ENCODE data around the gene UNK. TPM values are rescaled to one million over a fixed set of nuclear protein-coding genes. Genes with fewer than 3 reads are reported as not detected.
A peak's percentile ranks its signal among the peaks of the same experiment; 100 is the strongest.

UNK gene
- total RNA-seq, 2 donors from 2014 or later = 31.0 to 51.7 TPM

DNA sequence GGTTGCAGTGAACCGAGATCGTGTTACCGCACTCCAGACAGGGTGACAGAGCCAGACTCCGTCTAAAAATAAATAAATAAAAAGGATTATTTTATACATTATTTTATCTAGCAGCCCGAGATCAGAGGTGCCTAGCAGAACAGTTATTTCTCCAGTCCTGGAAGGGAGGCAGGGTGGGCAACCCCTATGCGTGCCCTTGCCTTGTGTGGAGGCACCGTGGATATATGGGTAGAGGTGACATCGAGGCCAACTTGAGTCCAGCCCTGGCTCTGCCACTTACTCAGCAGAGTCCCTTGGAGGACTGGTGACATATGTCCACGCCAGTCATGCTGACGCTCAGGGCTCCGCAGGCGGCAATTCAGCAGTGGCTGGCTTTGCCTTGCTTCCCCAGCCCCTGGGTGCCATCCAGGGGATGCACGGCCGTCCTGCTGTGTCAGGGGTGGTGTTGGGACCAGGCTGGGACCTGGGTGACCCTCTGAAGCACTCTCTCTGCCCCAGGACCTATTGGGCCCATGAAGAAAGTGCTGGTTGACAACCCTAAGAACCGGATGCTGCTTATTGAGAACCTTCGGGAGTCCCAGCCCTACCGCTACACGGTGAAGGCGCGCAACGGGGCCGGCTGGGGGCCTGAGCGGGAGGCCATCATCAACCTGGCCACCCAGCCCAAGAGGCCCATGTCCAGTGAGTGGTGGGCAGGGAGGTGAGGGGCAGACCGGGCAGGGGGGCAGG is 32.8 kb upstream of the UNK start:
- H3K27ac ChIP-seq = no peak overlapping the region
- ATAC-seq (ENCODE audit: insufficient number of reproducible peaks, low FRiP score, low read depth) (no peak), DNase-seq (ENCODE audit: low spot score) (no peak)
- H3K4me3 ChIP-seq = no peak overlapping the region
- no peaks in the 10 kb centered on the region for H3K27me3 ChIP-seq (replicated peaks; ENCODE audit: insufficient read depth)
- TF ChIP-seq CTCF (IDR thresholded peaks at IDR 0.05) = no peak
- H3K4me1 ChIP-seq (ENCODE audit: control insufficient read depth in 1 of 2, low read depth in 2 of 2) = peaks cover 3 to 32% of the 10 kb centered on the region in 2 donors
- H3K36me3 ChIP-seq = no peaks in the 10 kb centered on the region
- no peaks in the 10 kb centered on the region for H3K9me3 ChIP-seq

GRCh38 chr17:75752405-75752709 is 32.2 kb upstream of the UNK start:
- no peak overlapping the region for H3K27ac ChIP-seq
- H3K36me3 ChIP-seq = no peaks in the 10 kb centered on the region
- no peak overlapping the region for H3K4me3 ChIP-seq
- H3K4me1 ChIP-seq (ENCODE audit: control insufficient read depth in 1 of 2, low read depth in 2 of 2) = peaks cover 3 to 32% of the 10 kb centered on the region in 2 donors
- H3K9me3 ChIP-seq = no peaks in the 10 kb centered on the region
- ATAC-seq (ENCODE audit: insufficient number of reproducible peaks, low FRiP score, low read depth) (no peak), DNase-seq (ENCODE audit: low spot score) (no peak)
- no peaks in the 10 kb centered on the region for H3K27me3 ChIP-seq (replicated peaks; ENCODE audit: insufficient read depth)
- TF ChIP-seq CTCF (IDR thresholded peaks at IDR 0.05) = no peak

DNA sequence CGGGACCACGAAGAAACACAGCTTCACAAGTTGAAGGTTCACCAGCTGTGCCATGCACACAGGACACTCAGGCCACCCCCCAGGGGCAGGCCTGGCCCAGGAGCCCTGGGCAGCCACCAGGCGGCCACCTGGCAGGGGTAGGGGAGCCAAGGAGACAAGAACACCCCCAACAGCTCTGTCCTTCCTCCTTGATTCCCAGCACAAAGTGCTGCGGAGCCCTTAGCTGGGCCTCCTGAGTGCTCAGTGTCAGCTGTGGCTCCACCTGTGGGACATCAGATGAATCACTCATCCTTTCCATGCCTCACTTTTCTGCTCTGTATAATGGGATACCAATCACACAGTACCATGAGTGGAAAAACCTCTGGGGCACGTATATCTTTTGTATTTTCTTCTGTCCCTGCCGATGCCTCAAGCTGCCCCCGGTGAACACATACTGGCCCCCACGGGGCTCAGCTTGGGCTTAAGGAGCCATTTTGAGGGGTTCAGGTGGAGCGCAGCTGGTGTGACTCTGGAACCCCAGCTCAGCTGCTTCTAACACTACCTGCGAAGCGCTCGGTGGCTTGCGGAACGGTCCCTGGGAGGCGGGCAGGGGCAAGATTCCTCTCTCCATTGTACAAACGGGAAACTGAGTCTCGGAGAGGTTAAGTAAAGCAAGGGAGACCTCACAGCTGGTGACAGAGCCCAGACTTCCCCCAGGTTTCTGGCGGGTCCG is 31.6 kb upstream of the UNK start:
- no peak for ATAC-seq (ENCODE audit: insufficient number of reproducible peaks, low FRiP score, low read depth)
- no peak for TF ChIP-seq CTCF (IDR thresholded peaks at IDR 0.05)
- peaks cover 4% of the 10 kb centered on the region for H3K36me3 ChIP-seq
- H3K27me3 ChIP-seq (replicated peaks; ENCODE audit: insufficient read depth) = no peaks in the 10 kb centered on the region
- no peak overlapping the region for H3K27ac ChIP-seq
- H3K9me3 ChIP-seq = no peaks in the 10 kb centered on the region
- no peak for DNase-seq (ENCODE audit: low spot score)
- H3K4me1 ChIP-seq (ENCODE audit: control insufficient read depth in 1 of 2, low read depth in 2 of 2) = peaks cover 3 to 32% of the 10 kb centered on the region in 2 donors
- H3K4me3 ChIP-seq = peak overlapping the region; percentile 73

DNA sequence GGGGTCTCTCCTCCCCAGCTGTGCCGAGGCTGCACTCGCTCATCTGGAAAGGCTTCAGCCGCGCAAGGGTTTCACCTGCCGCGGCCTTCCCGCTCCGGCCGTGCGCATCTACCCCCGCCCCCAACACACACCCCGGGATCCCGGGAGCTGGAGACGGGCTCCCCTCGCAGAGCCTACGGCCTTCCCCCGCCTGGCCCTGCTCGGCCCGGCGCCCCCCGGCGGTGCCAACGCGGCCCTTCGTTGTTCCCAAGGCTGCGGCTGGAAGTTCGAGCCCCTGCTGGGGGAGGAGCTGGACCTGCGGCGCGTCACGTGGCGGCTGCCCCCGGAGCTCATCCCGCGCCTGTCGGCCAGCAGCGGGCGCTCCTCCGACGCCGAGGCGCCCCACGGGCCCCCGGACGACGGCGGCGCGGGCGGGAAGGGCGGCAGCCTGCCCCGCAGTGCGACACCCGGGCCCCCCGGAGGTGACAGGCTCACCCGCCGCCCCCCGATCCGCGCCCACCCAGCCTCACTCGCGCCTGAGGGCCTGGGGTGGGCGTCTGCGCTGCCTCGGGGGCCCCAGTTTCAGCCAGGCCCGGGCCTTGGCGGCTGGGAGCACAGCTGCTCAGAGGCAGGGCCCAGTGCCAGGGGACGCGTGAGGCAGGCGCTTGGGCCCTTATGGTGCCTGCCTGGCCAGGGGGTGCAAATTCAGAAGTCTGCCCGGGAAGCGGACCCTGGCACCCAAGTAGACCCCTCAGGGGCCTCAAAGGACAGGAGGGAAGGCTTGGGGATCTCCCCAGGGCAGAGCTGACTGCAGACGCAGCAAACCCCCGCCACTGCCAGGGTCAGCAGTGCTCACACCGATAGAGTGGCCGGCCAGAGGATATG is 30.9 kb upstream of the UNK start:
- Histone ChIP-seq H3K9me3 (no peaks in the 10 kb centered on the region), H3K4me1 (ENCODE audit: control insufficient read depth in 1 of 2, low read depth in 2 of 2) (peaks cover 3 to 32% of the 10 kb centered on the region in 2 donors), H3K27me3 (replicated peaks; ENCODE audit: insufficient read depth) (no peaks in the 10 kb centered on the region), H3K36me3 (peaks cover 4% of the 10 kb centered on the region), H3K4me3 (peak overlapping the region; percentile 73), H3K27ac (no peak overlapping the region)
- ATAC-seq (ENCODE audit: insufficient number of reproducible peaks, low FRiP score, low read depth) (peak; percentile 21), DNase-seq (ENCODE audit: low spot score) (no peak)
- TF ChIP-seq CTCF (IDR thresholded peaks at IDR 0.05) = peak; percentile 33
